ENCODE data around the gene MAN1C1.

MAN1C1 gene

GRCh38 chr1:25787760-25788166 is 171.2 kb downstream of the MAN1C1 start:
- DNase-seq: no peak

GRCh38 chr1:25790472-25790871 is 173.9 kb downstream of the MAN1C1 start:
- DNase-seq: no peak

GRCh38 chr1:25792115-25792514 is 175.5 kb downstream of the MAN1C1 start:
- no peak for DNase-seq

- no peak for DNase-seq
Observed at GRCh38 chr1:25793585-25794170, 177.1 kb downstream of the MAN1C1 start.

GRCh38 chr1:25794325-25794724 is 177.7 kb downstream of the MAN1C1 start:
- DNase-seq: no peak

GRCh38 chr1:25795211-25795610 is 178.6 kb downstream of the MAN1C1 start:
- no peak for DNase-seq

- peak; percentile 69 for DNase-seq
Observed at GRCh38 chr1:25795946-25796810, 179.6 kb downstream of the MAN1C1 start.

GRCh38 chr1:25796811-25797458 is 180.3 kb downstream of the MAN1C1 start:
- DNase-seq: peak; percentile 82

- DNase-seq: peak; percentile 51
Observed at GRCh38 chr1:25797939-25798338, 181.3 kb downstream of the MAN1C1 start.

- DNase-seq: no peak
Observed at GRCh38 chr1:25798666-25799351, 182.2 kb downstream of the MAN1C1 start.

- no peak for DNase-seq
Observed at GRCh38 chr1:25799352-25799934, 182.9 kb downstream of the MAN1C1 start.

- no peak for DNase-seq
Observed at GRCh38 chr1:25799935-25800702, 183.5 kb downstream of the MAN1C1 start, which contains the start of gene SELENON. Gene SELENON, plus strand, starts transcription at chr1:25800193. Its CDS starts 38 bp downstream, at chr1:25800231.

GRCh38 chr1:25800703-25801377 is 184.2 kb downstream of the MAN1C1 start:
- DNase-seq: no peak

- DNase-seq: no peak
Observed at GRCh38 chr1:25802915-25803314, 186.3 kb downstream of the MAN1C1 start.

GRCh38 chr1:25803368-25803767 is 186.8 kb downstream of the MAN1C1 start:
- DNase-seq: no peak

- peak; percentile 65 for DNase-seq
Observed at GRCh38 chr1:25804244-25804963, 187.8 kb downstream of the MAN1C1 start.

GRCh38 chr1:25804964-25805862 is 188.6 kb downstream of the MAN1C1 start:
- no peak for DNase-seq

GRCh38 chr1:25805863-25806225 is 189.3 kb downstream of the MAN1C1 start:
- DNase-seq: no peak

- no peak for DNase-seq
Observed at GRCh38 chr1:25806418-25806817, 189.8 kb downstream of the MAN1C1 start.
